Duodenal mucosa (tissue), 2 donors: ENCODE data around the gene MGMT.

Experiments used
- H3K27ac ChIP-seq: one replicate; pipeline ENCODE4 v1.7.0; 2013; ENCODE audit warnings: low read depth, low read length
- H3K27me3 ChIP-seq, 2 donors: one replicate each; pipeline ENCODE4 v1.7.0; 2013; ENCODE audit warnings: low read length in 2 of 2, control low read depth in 1 of 2; ENCODE audit not compliant: insufficient read depth in 2 of 2, control insufficient read depth in 1 of 2
- H3K36me3 ChIP-seq, 2 donors: one replicate each; pipeline ENCODE4 v1.7.0; 2013; ENCODE audit warnings: low read length in 2 of 2, control low read depth in 1 of 2; ENCODE audit not compliant: insufficient read depth in 2 of 2, control insufficient read depth in 1 of 2
- H3K4me1 ChIP-seq, 2 donors: one replicate each; pipeline ENCODE4 v1.7.0; 2013; ENCODE audit warnings: low read length in 2 of 2, control low read depth in 1 of 2; ENCODE audit not compliant: insufficient read depth in 2 of 2, control insufficient read depth in 1 of 2
- H3K4me3 ChIP-seq, 2 donors: one replicate each; pipeline ENCODE4 v1.7.0; 2013; ENCODE audit warnings: low read length in 2 of 2, low read depth in 1 of 2
- H3K9ac ChIP-seq, 2 donors: one replicate each; pipeline ENCODE4 v1.7.0; 2013; ENCODE audit warnings: low read length in 2 of 2, low read depth in 1 of 2
- H3K9me3 ChIP-seq, 2 donors: one replicate each; pipeline ENCODE4 v1.7.0; 2013; ENCODE audit warnings: low read length in 2 of 2, control low read depth in 1 of 2; ENCODE audit not compliant: control insufficient read depth in 1 of 2

MGMT gene

DNA sequence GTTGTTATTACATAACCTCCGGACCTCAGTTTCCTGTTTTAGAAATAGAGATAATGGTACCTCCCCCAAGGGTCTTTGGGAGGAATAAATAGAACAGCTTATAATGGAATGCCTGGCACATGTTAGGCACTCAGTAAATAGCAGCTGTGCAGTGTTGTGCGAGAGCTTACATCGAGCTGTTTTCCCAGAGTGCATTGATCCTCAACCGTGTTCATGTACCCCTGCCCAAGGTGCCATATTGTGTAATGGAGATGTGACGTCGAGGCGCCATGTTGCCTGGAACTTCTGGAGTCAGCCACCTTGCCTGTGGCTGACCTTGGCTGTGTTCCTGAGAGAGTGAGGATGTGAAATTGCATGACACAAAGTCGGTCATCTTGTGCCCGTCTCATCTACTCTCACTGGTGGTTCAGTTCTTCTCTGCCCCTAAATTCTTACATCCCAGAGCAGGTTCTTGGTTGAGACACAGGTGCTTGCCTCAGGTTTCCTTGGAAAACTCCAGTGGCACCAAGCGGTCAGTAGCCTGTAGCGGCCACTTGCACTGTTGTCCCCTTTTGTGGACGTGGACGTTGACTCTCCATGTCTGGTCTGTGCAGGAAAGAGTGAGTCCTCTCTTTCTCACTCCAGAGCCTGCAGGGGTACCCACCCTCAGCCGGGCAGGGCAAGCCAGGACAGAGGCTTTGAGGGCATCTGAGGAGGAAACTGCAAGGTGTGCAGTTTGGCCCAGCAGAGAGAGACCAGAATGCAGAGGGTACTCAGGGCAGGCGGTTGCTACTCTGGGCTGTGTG lies 230.6 kb downstream of the MGMT start:
- Histone ChIP-seq H3K9ac (no peak overlapping the region), H3K27ac (no peak overlapping the region), H3K4me1 (no peaks in the 10 kb centered on the region), H3K9me3 (no peaks in the 10 kb centered on the region), H3K4me3 (no peak overlapping the region), H3K27me3 (no peaks in the 10 kb centered on the region), H3K36me3 (no peaks in the 10 kb centered on the region)

DNA sequence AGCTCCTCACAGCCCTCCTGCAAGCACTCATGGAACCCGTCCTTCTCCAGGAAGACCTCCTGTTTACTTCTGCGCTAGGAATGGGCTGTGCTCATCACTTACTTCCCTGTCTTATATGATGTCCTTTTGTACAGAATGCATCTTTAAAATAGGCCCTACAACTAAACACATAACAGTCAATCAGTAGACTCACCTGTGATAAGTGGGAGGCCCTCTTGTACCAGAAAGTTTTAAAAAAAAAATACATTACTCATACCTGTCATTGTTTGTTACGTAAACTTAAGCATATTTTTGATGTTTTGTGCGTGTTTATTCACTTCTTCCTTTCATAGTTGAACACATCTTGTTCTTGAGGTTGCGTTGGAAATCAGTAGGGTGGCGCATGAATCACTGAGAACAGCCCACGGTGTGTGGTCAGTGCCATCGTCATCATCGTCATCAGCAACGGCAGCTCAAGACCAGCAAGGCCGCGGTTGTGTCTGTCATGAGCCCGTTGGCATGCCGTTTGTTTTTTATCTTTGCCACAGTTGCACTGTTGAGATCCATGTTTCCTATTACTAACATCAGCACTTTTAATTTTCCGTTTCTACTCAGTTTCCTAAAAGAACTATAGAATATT lies 232.8 kb downstream of the MGMT start:
- H3K36me3 ChIP-seq = no peaks in the 10 kb centered on the region
- H3K9ac ChIP-seq = no peak overlapping the region
- no peak overlapping the region for H3K4me3 ChIP-seq
- no peak overlapping the region for H3K27ac ChIP-seq
- H3K27me3 ChIP-seq = no peaks in the 10 kb centered on the region
- no peaks in the 10 kb centered on the region for H3K4me1 ChIP-seq
- H3K9me3 ChIP-seq = no peaks in the 10 kb centered on the region

DNA sequence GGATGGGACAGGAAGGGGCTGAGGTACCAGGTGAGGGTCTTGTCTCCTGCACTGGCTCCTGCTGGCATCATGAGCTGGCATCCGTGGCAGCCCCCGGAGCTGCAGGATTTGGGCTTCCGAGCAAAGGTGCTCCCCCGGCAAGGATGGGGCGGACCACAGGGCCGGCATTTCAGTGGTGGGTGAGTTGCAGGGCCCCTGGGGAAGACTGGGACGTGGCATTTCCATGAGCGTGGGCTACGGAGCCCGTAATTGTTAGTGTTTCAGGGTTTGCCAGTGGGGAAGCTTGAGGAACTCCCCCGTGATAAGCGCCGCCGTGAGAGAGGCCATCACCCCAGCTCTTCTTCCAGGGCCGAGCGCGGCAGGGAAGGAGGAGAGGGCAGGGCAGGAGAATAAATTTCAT lies 235.6 kb downstream of the MGMT start:
- Histone ChIP-seq H3K36me3 (no peaks in the 10 kb centered on the region), H3K4me1 (no peaks in the 10 kb centered on the region), H3K9ac (no peak overlapping the region), H3K4me3 (no peak overlapping the region), H3K9me3 (no peaks in the 10 kb centered on the region), H3K27me3 (no peaks in the 10 kb centered on the region), H3K27ac (no peak overlapping the region)

DNA sequence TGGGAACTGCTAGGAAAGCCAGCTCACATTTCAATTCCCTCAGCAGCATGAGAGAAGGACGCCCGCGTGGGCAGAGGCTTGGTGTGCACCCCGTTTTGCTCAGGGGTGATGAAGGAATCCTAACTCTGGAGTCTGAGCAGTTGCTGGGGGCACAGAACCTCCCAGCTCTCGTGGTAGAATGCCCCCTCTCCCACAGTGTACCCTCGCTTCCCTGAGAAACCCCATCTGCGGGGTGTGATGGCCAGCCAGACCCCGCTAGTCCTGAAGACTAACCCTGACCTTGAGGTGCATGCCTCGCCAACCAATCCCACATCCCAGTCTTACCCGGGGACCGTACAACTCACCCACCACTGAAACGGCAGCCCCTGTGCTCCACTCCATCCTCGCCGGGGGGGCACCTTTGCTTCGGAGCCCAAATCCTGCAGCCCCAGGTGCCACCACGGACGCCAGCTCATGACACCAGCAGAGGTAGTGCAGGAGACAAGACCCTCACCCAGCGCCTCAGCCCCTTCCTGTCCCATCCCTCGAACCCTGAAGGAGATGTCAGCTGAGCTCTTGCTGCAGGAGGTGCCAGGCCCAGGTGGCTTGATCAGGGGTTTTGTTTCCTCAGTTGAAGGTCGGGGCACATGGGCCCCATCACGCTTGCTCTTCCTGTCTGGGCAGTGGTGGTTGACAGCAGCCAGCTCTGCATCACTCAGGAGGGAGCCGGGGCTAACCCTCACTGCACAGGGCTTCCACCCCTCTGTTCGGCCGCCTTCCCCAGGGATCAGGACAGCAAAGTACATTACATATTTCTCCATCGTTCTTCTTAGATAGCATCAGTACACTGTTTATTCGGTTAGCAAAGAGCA lies 236.5 kb downstream of the MGMT start:
- Histone ChIP-seq H3K9me3 (no peaks in the 10 kb centered on the region), H3K27me3 (no peaks in the 10 kb centered on the region), H3K9ac (no peak overlapping the region), H3K27ac (no peak overlapping the region), H3K36me3 (no peaks in the 10 kb centered on the region), H3K4me1 (no peaks in the 10 kb centered on the region), H3K4me3 (no peak overlapping the region)

DNA sequence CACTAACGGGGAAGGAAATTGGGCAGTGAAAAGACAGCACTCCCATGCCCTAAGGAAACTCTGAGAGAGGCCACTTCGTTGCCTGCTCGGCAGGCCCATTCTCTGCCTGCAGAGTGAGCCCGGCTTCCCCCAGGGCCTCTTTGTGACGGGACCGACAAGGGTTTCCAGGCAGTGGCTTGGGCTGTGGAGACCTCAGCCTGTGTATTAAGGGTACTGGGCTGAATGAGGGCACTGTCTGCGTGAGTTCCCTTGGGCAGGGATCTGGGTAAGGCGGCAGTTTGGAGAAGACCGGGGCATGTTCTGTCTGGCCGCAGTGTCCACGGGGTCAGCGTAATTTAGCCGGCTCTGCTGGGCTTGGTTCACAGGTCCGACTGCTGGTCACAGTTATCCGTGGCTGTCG lies 237.2 kb downstream of the MGMT start:
- Histone ChIP-seq H3K36me3 (peaks cover 4 to 5% of the 10 kb centered on the region in 2 donors), H3K27me3 (no peaks in the 10 kb centered on the region), H3K4me1 (no peaks in the 10 kb centered on the region)

DNA sequence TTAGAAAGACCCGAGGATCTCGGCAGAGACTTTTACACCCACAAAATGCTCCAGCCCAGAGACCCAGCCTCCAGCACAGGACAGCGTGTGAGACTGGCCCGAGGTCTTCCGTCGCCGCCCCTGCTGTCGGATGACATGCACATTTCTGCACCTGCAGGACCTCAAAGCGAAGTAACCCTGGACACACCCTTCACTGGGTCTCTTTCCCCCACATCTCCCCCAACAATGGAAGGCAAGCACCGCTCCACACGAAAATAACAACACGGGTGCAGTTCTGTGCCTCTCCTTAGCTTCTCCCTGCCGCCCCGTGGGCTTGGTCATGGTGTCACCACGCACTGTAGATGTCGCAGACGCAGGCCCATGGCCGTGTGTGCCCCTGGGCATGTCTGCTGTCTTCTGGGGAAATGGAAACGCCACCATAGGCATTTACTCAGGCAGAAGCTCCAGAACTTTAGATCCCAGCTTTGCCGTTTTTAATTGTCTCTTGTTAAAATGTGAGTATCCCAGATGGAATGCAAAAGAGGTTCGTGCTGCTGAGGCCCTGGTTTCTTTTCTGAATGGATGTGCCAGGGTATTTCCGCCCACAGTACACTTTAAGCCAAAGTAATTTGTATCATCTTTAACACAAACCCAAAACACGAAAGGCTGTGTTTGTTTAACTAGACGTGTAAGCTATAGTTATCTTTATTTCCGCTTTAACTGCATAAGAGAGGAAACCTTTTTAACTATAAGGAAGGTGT lies 237.9 kb downstream of the MGMT start:
- Histone ChIP-seq H3K9me3 (no peaks in the 10 kb centered on the region), H3K27ac (no peak overlapping the region), H3K27me3 (no peaks in the 10 kb centered on the region), H3K4me3 (no peak overlapping the region), H3K4me1 (no peaks in the 10 kb centered on the region), H3K9ac (no peak overlapping the region), H3K36me3 (peaks cover 4 to 7% of the 10 kb centered on the region in 2 donors)

More for the DNA sequence above, 237.2 kb downstream of the MGMT start:
- Histone ChIP-seq H3K27ac (no peak overlapping the region), H3K9me3 (no peaks in the 10 kb centered on the region), H3K9ac (no peak overlapping the region), H3K4me3 (no peak overlapping the region)

DNA sequence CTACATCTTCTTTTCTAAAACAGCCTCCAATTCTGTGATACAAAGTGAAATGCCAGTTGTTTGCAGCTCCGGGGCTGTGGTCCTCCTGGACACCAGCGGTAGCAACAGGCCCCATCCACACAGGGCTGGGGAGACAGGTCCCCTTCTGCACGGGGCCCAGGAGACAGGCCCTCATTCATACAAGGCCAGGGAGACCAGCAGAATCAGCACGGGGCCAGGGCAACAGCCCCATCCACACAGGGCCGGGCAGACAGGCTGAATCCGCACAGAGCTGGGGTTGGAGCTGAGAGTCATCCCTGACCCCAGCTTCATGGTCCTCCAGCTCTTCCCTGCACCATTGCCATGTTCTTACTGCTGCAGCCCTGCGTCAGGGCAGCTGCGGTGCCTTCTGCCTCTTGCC lies 238.6 kb downstream of the MGMT start:
- H3K9ac ChIP-seq = no peak overlapping the region
- no peak overlapping the region for H3K27ac ChIP-seq
- no peaks in the 10 kb centered on the region for H3K27me3 ChIP-seq
- no peaks in the 10 kb centered on the region for H3K4me1 ChIP-seq
- H3K9me3 ChIP-seq = no peaks in the 10 kb centered on the region
- H3K4me3 ChIP-seq = no peak overlapping the region
- H3K36me3 ChIP-seq = peaks cover 4 to 7% of the 10 kb centered on the region in 2 donors

DNA sequence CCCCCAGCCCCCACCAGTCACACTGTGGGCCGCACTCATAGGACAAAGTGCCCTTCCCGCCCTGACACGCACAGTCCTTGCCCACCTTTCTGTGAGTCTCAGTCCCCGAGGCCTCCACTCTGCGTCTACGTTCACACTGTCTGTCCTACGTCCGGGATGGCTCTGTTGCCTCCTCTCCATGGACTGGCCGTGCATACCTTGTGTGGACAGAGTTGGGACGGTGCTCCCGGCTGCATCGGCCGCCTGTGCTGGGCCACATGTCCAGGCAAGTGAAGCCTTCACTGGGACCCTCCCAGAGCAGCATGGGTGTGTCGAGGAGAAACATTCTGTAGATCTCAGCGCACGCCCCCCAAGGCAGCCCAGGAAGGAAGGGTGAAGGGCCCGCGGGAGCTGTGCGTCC lies 239.0 kb downstream of the MGMT start:
- no peak overlapping the region for H3K9ac ChIP-seq
- peaks cover 4 to 7% of the 10 kb centered on the region in 2 donors for H3K36me3 ChIP-seq
- H3K4me1 ChIP-seq = no peaks in the 10 kb centered on the region
- H3K9me3 ChIP-seq = no peaks in the 10 kb centered on the region
- H3K27me3 ChIP-seq = no peaks in the 10 kb centered on the region
- H3K4me3 ChIP-seq = no peak overlapping the region
- H3K27ac ChIP-seq = no peak overlapping the region

DNA sequence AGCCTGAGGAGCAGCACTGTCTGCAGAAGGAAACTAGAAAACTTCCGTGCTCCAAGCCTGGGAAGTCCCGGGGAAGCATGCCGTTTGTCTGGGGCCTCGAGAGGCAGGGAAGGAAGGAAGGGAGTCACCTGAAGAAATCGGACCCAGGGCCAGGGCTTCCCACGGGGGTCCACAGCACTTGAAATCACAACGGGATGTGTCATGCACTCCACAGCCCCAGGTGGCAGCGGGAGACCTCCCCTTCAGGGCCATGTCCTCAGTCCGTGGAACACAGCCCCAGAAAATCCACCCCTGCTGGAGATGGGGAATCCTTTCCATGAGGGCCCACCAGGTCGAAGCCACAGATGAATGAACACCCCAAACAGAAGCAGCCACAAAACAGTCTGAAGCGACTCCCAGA lies 239.5 kb downstream of the MGMT start:
- no peak overlapping the region for H3K27ac ChIP-seq
- peaks cover 4 to 7% of the 10 kb centered on the region in 2 donors for H3K36me3 ChIP-seq

More for the DNA sequence above, 239.5 kb downstream of the MGMT start:
- Histone ChIP-seq H3K9me3 (no peaks in the 10 kb centered on the region), H3K4me1 (no peaks in the 10 kb centered on the region), H3K27me3 (no peaks in the 10 kb centered on the region), H3K4me3 (no peak overlapping the region), H3K9ac (no peak overlapping the region)
